ENCODE data around the gene PRDX2. TPM values are rescaled to one million over a fixed set of nuclear protein-coding genes. Genes with fewer than 3 reads are reported as not detected.

The PRDX2 gene
- total RNA-seq, 6 donors from 2014 or later = 57.6 to 173 (median 123) TPM

- WGBS, 2 donors = 0% methylated on average over 6 to 32 of the region's 56 CpGs
- H3K27ac ChIP-seq = peak overlapping the region; percentile 96 to 100 (median 98)
- peaks cover 56 to 67% (median 59%) of the 10 kb centered on the region in 4 donors for H3K4me1 ChIP-seq
- ATAC-seq (ENCODE audit: low FRiP score in 2 of 2) (peak; percentile 60 to 85), DNase-seq (peak; percentile 98 to 99)
- H3K36me3 ChIP-seq = peaks cover 0 to 11% (median 0%) of the 10 kb centered on the region in 4 donors
- peak in 3 of 4 donors; percentile 62 to 84 (median 70) for TF ChIP-seq EP300 (IDR thresholded peaks at IDR 0.05)
- TF ChIP-seq POLR2A (IDR thresholded peaks at IDR 0.05) = peak; percentile 26 to 97 (median 86)
- TF ChIP-seq CTCF (IDR thresholded peaks at IDR 0.05) = peak in 1 of 6 experiments; percentile 25
- peak; percentile 98 for TF ChIP-seq POLR2AphosphoS5 (IDR thresholded peaks at IDR 0.05)
- H3K4me3 ChIP-seq = peak overlapping the region; percentile 51 to 96 (median 88)
- H3K9me3 ChIP-seq = no peaks in the 10 kb centered on the region
- H3K27me3 ChIP-seq = no peaks in the 10 kb centered on the region
Observed at GRCh38 chr19:12789904-12790619, 11.5 kb downstream of the PRDX2 start.

DNA sequence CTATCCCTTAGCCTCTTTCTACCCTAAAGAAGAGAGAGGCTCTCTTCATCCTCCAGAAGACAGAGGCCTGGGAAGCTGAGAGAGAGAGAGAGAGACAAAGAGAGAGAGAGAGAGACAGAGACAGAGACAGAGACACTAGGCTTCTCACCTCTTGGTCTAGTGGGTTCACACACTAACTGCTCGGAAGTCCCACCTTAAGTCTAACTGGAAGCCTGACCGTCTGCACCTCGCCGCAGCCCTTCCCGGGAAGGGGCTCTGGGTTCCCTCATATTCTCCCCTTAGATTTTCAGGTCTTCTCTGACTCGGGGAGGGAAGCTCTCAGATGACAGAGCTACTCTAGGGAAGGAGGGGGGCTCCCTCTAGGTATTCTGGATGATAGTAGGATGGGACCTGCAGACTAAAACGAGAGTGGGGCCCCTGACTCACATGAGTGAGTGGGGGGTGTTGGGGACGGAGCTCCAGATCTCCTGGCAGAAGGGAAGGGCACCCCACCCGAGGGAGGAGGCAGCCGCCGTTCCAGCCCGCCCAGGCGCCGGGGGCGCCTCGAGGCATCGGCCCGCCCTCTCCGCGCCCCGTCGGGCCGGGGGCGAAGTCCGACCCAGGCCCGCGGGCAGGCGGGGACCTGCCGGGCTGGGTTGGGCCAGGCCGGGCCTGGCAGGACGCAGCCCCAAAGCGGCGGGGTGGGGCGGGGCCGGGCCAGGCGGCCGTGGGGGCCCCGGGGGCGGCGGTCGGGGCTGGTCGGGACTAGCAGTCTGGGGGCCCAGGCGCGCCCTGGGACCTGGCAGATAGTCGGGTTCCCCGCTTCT is 12.3 kb downstream of the PRDX2 start:
- no peak for TF ChIP-seq POLR2A (IDR thresholded peaks at IDR 0.05)
- TF ChIP-seq CTCF (IDR thresholded peaks at IDR 0.05) = no peak
- no peak for TF ChIP-seq EP300 (IDR thresholded peaks at IDR 0.05)
- no peak for TF ChIP-seq POLR2AphosphoS5 (IDR thresholded peaks at IDR 0.05)
- DNase-seq = no peak

DNA sequence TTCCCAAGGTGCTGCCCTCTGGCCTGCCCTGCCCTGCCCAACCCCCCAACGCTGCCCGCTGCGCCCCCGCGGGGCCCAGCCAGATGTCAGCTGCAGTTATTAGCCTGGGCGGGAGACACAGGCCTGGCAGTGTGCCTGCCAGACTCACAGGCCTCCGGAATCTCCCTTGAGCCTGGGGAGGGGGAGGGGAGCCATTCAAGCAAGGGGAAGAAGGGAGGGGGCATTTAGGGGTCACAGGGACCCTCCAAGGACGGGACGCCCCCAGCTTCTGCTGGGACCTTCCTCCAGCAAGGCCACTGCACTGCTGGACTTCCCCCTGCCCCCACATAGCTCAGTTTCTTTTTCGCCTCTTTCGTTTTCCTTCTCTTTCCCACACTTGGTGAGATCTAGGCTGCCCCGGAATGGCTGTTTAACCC is 12.9 kb downstream of the PRDX2 start:
- no peaks in the 10 kb centered on the region for H3K27me3 ChIP-seq
- peaks cover 0 to 11% (median 0%) of the 10 kb centered on the region in 4 donors for H3K36me3 ChIP-seq
- H3K4me3 ChIP-seq = peak overlapping the region; percentile 38 to 96 (median 88)
- WGBS, 2 donors = 3 to 4% methylated on average over 6 to 12 of the region's 12 CpGs
- H3K4me1 ChIP-seq = peaks cover 57 to 67% (median 62%) of the 10 kb centered on the region in 4 donors
- no peaks in the 10 kb centered on the region for H3K9me3 ChIP-seq
- ATAC-seq (ENCODE audit: low FRiP score in 2 of 2) (no peak), DNase-seq (peak; percentile 90 to 91)
- TF ChIP-seq CTCF (IDR thresholded peaks at IDR 0.05) (peak in 1 of 6 experiments; percentile 9), POLR2A (IDR thresholded peaks at IDR 0.05) (peak in 1 of 4 donors; percentile 34), POLR2AphosphoS5 (IDR thresholded peaks at IDR 0.05) (peak; percentile 73 to 78), EP300 (IDR thresholded peaks at IDR 0.05) (peak in 1 of 4 donors; percentile 9)
- peak overlapping the region; percentile 96 to 100 (median 98) for H3K27ac ChIP-seq

More for the DNA sequence above, 12.3 kb downstream of the PRDX2 start:
- H3K27ac ChIP-seq = peak overlapping the region; percentile 96 to 100 (median 98)
- H3K9me3 ChIP-seq = no peaks in the 10 kb centered on the region
- H3K4me3 ChIP-seq = peak overlapping the region; percentile 38 to 96 (median 88)
- 2% methylated on average over 6 to 9 of the region's 46 CpGs for WGBS, 2 donors
- peaks cover 56 to 67% (median 61%) of the 10 kb centered on the region in 4 donors for H3K4me1 ChIP-seq
- no peaks in the 10 kb centered on the region for H3K27me3 ChIP-seq
- H3K36me3 ChIP-seq = peaks cover 0 to 11% (median 0%) of the 10 kb centered on the region in 4 donors
- ATAC-seq (ENCODE audit: low FRiP score in 2 of 2) = no peak

DNA sequence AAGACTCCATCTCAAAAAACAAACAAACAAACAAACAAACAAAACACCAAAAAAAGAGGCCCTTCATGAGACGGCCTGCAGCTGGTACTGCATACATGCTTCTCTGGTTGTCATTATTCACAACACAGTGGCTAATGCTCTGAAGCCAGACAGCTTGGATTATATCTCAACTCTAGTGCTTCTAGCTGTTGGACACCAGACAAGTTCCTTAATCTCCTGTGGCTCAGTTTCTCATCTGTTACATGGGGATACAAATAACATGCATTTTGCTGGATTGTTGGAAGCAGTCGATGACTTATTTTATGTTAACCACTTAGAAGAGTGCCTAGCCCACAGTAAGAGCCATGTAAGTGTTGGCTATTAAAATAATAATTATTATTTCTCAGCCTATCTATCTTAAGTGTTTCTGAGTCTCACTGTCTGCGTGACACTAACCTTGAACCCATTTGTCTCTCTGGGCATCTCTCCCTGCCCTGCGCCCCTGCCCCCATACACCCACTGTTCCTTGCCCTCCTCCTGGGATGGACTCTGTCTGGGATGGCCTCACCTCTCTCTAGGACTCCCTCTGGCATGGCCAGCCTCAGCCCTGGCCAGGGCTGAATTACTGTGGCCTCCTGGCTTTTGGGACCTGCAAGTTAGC is 13.4 kb downstream of the PRDX2 start:
- Histone ChIP-seq H3K4me3 (peak overlapping the region in 3 of 4 donors; percentile 84 to 96 (median 93)), H3K36me3 (peaks cover 0 to 11% (median 0%) of the 10 kb centered on the region in 4 donors), H3K4me1 (peaks cover 62 to 72% (median 67%) of the 10 kb centered on the region in 4 donors), H3K9me3 (no peaks in the 10 kb centered on the region), H3K27ac (peak overlapping the region; percentile 96 to 100 (median 98)), H3K27me3 (no peaks in the 10 kb centered on the region)
- ATAC-seq (ENCODE audit: low FRiP score in 2 of 2) (no peak), DNase-seq (no peak)
- TF ChIP-seq CTCF (IDR thresholded peaks at IDR 0.05) (no peak), EP300 (IDR thresholded peaks at IDR 0.05) (no peak)
- 50 to 54% methylated on average over 4 of the region's 4 CpGs for WGBS, 2 donors

Measured in upper lobe of left lung (tissue), 6 donors.